ENCODE measurements around the gene ATG13. TPM values are rescaled to one million over a fixed set of nuclear protein-coding genes. Genes with fewer than 3 reads are reported as not detected.
A peak's percentile ranks its signal among the peaks of the same experiment; 100 is the strongest.

ATG13 gene
- total and polyA plus RNA-seq, 2 of the 8 experiments (the other 6 are each of a cell fraction or from before 2014, with no cell fraction given), result 65.0 to 77.4 TPM

GRCh38 chr11:46718155-46719019, 101.0 kb downstream of the ATG13 start:
- ChIA-PET POLR2A (ENCODE audit: partially characterized antibody) (interaction anchor here (0.6 to 1.5 kb wide), 5 partner anchors 15 to 126 kb away, joined by 3 to 6 read pairs (median 3); partner anchors contain the start of genes ARHGAP1 and ZNF408), CTCF (ENCODE audit: partially characterized antibody) (interaction anchor here (0.7 to 0.9 kb wide), 2 partner anchors 39 to 435 kb away, joined by 3 read pairs; no protein-coding TSS in a partner anchor)
- Histone ChIP-seq H4K91ac (replicated peaks; ENCODE audit: insufficient read length, low read length) (no peak overlapping the region), H3K4ac (replicated peaks; ENCODE audit: insufficient read length, low read depth, low read length) (no peak overlapping the region), H2BK12ac (ENCODE audit: low read depth, low read length) (no peak overlapping the region), H2BK5ac (ENCODE audit: low read depth, low read length) (no peak overlapping the region), H2AFZ (ENCODE audit: low read length) (no peak overlapping the region), H3K4me3 (ENCODE audit: extremely low read depth in 1 of 4, insufficient read depth in 2 of 4, low read depth in 3 of 4, low read length in 4 of 4) (no peak overlapping the region), H3K79me1 (ENCODE audit: low read depth, low read length) (no peaks in the 10 kb centered on the region), H3K18ac (ENCODE audit: extremely low read depth, low read length) (no peak overlapping the region), H3K23ac (ENCODE audit: insufficient read length) (no peak overlapping the region), H3K9me3 (ENCODE audit: insufficient read depth in 2 of 2, low read depth in 1 of 2, low read length in 1 of 2) (no peaks in the 10 kb centered on the region), H2AK5ac (ENCODE audit: low read depth, low read length) (no peak overlapping the region), H3K4me2 (ENCODE audit: insufficient read depth in 1 of 2, low read depth in 2 of 2, low read length in 2 of 2) (no peak overlapping the region), H3K27me3 (replicated peaks in 1 of 4; ENCODE audit: control insufficient read depth in 3 of 4, extremely low read depth in 1 of 4, insufficient read depth in 3 of 4, low read length in 3 of 4) (no peaks in the 10 kb centered on the region), H3K14ac (ENCODE audit: insufficient read length) (no peak overlapping the region), H3K23me2 (ENCODE audit: low read depth, low read length) (no peaks in the 10 kb centered on the region), H3K79me2 (ENCODE audit: control insufficient read depth in 1 of 2, insufficient read depth in 2 of 2, low read length in 2 of 2) (no peaks in the 10 kb centered on the region), H4K5ac (ENCODE audit: insufficient read length, low read depth, low read length) (no peak overlapping the region), H3K27ac (ENCODE audit: low read depth, low read length) (no peak overlapping the region), H3K9ac (replicated peaks in 1 of 4; ENCODE audit: extremely low read depth in 1 of 4, low read depth in 3 of 4, low read length in 3 of 4) (no peak overlapping the region), H2BK15ac (ENCODE audit: low read length) (no peak overlapping the region), H4K8ac (ENCODE audit: extremely low read depth, insufficient read depth, low read length) (peak overlapping the region; percentile 28), H4K20me1 (replicated peaks in 1 of 2; ENCODE audit: control insufficient read depth in 1 of 2, insufficient read depth in 2 of 2, low read length in 2 of 2) (no peaks in the 10 kb centered on the region), H2BK20ac (ENCODE audit: low read length) (no peak overlapping the region), H3K56ac (replicated peaks; ENCODE audit: insufficient read length, low read depth, low read length) (no peak overlapping the region), H3K36me3 (ENCODE audit: control insufficient read depth in 2 of 4, insufficient read depth in 4 of 4, low read length in 3 of 4) (no peaks in the 10 kb centered on the region), H3K4me1 (replicated peaks in 1 of 4; ENCODE audit: control insufficient read depth in 3 of 4, insufficient read depth in 4 of 4, low read length in 3 of 4) (0 out of 7 replicates have a peak, but pooled peaks cover 0 to 2% (median 0%) of the 10 kb centered on the region in 4 experiments), H2BK120ac (replicated peaks; ENCODE audit: low read depth, low read length) (no peak overlapping the region)
- WGBS, 2 experiments (ENCODE audit: extremely low coverage in 1 of 2, insufficient coverage in 1 of 2, insufficient read length in 1 of 2, insufficient replicate concordance in 2 of 2, low coverage in 1 of 2, low lambda C conversion rate in 2 of 2, missing lambda C conversion rate in 1 of 2), result 91% methylated on average over 11 of the region's 11 CpGs; no CpG with 5 or more reads in 1 of the 2 experiments
- FAIRE-seq, result no peak
- DNase-seq (ENCODE audit: low read depth in 1 of 2, low spot score in 2 of 2), result peak in 1 of 2 experiments; percentile 46
- TF ChIP-seq SP1 (IDR thresholded peaks at IDR 0.05; ENCODE audit: low read depth, low read length), result no peak
- no peak for TF ChIP-seq EP300 (IDR thresholded peaks at IDR 0.05; ENCODE audit: borderline replicate concordance in 1 of 2, low read depth in 2 of 2, low read length in 2 of 2)
- no peak for TF ChIP-seq KDM1A (IDR thresholded peaks at IDR 0.05; ENCODE audit: borderline replicate concordance, low read length)
- TF ChIP-seq HDAC2 (IDR thresholded peaks at IDR 0.05; ENCODE audit: borderline replicate concordance in 1 of 2, low read depth in 2 of 2, low read length in 2 of 2), result no peak
- no peak for TF ChIP-seq GTF2F1 (IDR thresholded peaks at IDR 0.05; ENCODE audit: borderline replicate concordance, low read depth, low read length)
- no peak for TF ChIP-seq CTCF (IDR thresholded peaks at IDR 0.05; ENCODE audit: control extremely low read depth in 1 of 3, insufficient read depth in 1 of 3, low read depth in 1 of 3, low read length in 3 of 3)
- TF ChIP-seq CTBP2 (IDR thresholded peaks at IDR 0.05; ENCODE audit: borderline replicate concordance, insufficient read depth, insufficient read length, low read length), result no peak

All from H1 (cell line).